Progenitor cell of endocrine pancreas (in vitro differentiated cells): ENCODE measurements around the gene NCAM2. TPM values are rescaled to one million over a fixed set of nuclear protein-coding genes. Genes with fewer than 3 reads are reported as not detected.

Experiments
- DNase-seq: peaks from one replicate; pipeline ENCODE4 v3.0.0; 2021; ENCODE audit warnings: low spot score; ENCODE audit not compliant: unreplicated experiment
- H3K27ac Mint-ChIP-seq: 2 replicates; pipeline ENCODE4 v1.8.0; 2021; ENCODE audit warnings: mild to moderate bottlenecking, moderate library complexity, mixed read lengths
- H3K27me3 Mint-ChIP-seq: 2 replicates; pipeline ENCODE4 v1.8.0; 2021; ENCODE audit warnings: mixed read lengths
- H3K36me3 Mint-ChIP-seq: 2 replicates; pipeline ENCODE4 v1.8.0; 2022; ENCODE audit warnings: mixed read lengths; ENCODE audit not compliant: insufficient read depth
- H3K4me1 Mint-ChIP-seq: 2 replicates; pipeline ENCODE4 v1.8.0; 2021; ENCODE audit warnings: low read depth, mixed read lengths
- H3K4me3 Mint-ChIP-seq: 2 replicates; pipeline ENCODE4 v1.8.0; 2021; ENCODE audit warnings: low read depth, mild to moderate bottlenecking, moderate library complexity, mixed read lengths
- H3K9me3 Mint-ChIP-seq: 2 replicates; pipeline ENCODE4 v1.8.0; 2021; ENCODE audit warnings: low read depth, mixed read lengths
- CTCF ChIP-seq: fragments of 200-600 bp; sonication (generic); IDR thresholded peaks from one replicate; pipeline ENCODE4 v1.5.0; 2021; ENCODE audit warnings: antibody characterized with exemption, mild to moderate bottlenecking; ENCODE audit not compliant: unreplicated experiment
- total RNA-seq: library from RNA; stranded (reverse); gene quantifications from 2 replicates; pipeline ENCODE4 v1.2.1, GENCODE V29; 2021

Gene NCAM2
- total RNA-seq, 1 donor from 2014 or later = 0.60 TPM

- H3K4me1 Mint-ChIP-seq = peaks cover 1% of the 10 kb centered on the region
- TF ChIP-seq CTCF = no peak
- no peak for DNase-seq
- H3K27me3 Mint-ChIP-seq = peaks cover 71% of the 10 kb centered on the region
- peak overlapping the region; percentile 75 for H3K4me3 Mint-ChIP-seq
- no peaks in the 10 kb centered on the region for H3K36me3 Mint-ChIP-seq
- H3K9me3 Mint-ChIP-seq = no peaks in the 10 kb centered on the region
- H3K27ac Mint-ChIP-seq = no peak overlapping the region
These were observed 677 bp downstream of the NCAM2 start for GRCh38 chr21:20998886-20999285.

- H3K27ac Mint-ChIP-seq = no peak overlapping the region
- no peaks in the 10 kb centered on the region for H3K9me3 Mint-ChIP-seq
- DNase-seq = no peak
- TF ChIP-seq CTCF = peak; percentile 86
- H3K36me3 Mint-ChIP-seq = no peaks in the 10 kb centered on the region
- H3K4me1 Mint-ChIP-seq = peaks cover 1% of the 10 kb centered on the region
- H3K27me3 Mint-ChIP-seq = peaks cover 63% of the 10 kb centered on the region
- no peak overlapping the region for H3K4me3 Mint-ChIP-seq
These were observed 1.4 kb downstream of the NCAM2 start for GRCh38 chr21:20999659-21000058.

- DNase-seq = no peak
- no peaks in the 10 kb centered on the region for H3K36me3 Mint-ChIP-seq
- no peak for TF ChIP-seq CTCF
- peaks cover 54% of the 10 kb centered on the region for H3K27me3 Mint-ChIP-seq
- no peak overlapping the region for H3K4me3 Mint-ChIP-seq
- H3K27ac Mint-ChIP-seq = no peak overlapping the region
- no peaks in the 10 kb centered on the region for H3K9me3 Mint-ChIP-seq
- peaks cover 1% of the 10 kb centered on the region for H3K4me1 Mint-ChIP-seq
These were observed 2.5 kb downstream of the NCAM2 start for GRCh38 chr21:21000591-21001175.

GRCh38 chr21:21001591-21002100, 3.4 kb downstream of the NCAM2 start:
- H3K4me1 Mint-ChIP-seq = peaks cover 1% of the 10 kb centered on the region
- H3K27ac Mint-ChIP-seq = no peak overlapping the region
- H3K4me3 Mint-ChIP-seq = no peak overlapping the region
- H3K36me3 Mint-ChIP-seq = no peaks in the 10 kb centered on the region
- no peak for DNase-seq
- no peaks in the 10 kb centered on the region for H3K9me3 Mint-ChIP-seq
- no peak for TF ChIP-seq CTCF
- peaks cover 46% of the 10 kb centered on the region for H3K27me3 Mint-ChIP-seq

GRCh38 chr21:21002153-21002552, 3.9 kb downstream of the NCAM2 start:
- peaks cover 41% of the 10 kb centered on the region for H3K27me3 Mint-ChIP-seq
- H3K4me3 Mint-ChIP-seq = no peak overlapping the region
- no peak for DNase-seq
- no peak overlapping the region for H3K27ac Mint-ChIP-seq
- H3K9me3 Mint-ChIP-seq = no peaks in the 10 kb centered on the region
- no peaks in the 10 kb centered on the region for H3K36me3 Mint-ChIP-seq
- peaks cover 1% of the 10 kb centered on the region for H3K4me1 Mint-ChIP-seq
- no peak for TF ChIP-seq CTCF
